ENCODE data around the gene TRNAU1AP. TPM values are rescaled to one million over a fixed set of nuclear protein-coding genes. Genes with fewer than 3 reads are reported as not detected.
"Not testable (repeated sequence)": the region's sequence is repeated elsewhere in the genome, so short reads cannot be mapped to it uniquely, and the experiment has no call there.

Gene TRNAU1AP
- total RNA-seq, 1 experiment from 2014 or later: 22.6 TPM

DNA sequence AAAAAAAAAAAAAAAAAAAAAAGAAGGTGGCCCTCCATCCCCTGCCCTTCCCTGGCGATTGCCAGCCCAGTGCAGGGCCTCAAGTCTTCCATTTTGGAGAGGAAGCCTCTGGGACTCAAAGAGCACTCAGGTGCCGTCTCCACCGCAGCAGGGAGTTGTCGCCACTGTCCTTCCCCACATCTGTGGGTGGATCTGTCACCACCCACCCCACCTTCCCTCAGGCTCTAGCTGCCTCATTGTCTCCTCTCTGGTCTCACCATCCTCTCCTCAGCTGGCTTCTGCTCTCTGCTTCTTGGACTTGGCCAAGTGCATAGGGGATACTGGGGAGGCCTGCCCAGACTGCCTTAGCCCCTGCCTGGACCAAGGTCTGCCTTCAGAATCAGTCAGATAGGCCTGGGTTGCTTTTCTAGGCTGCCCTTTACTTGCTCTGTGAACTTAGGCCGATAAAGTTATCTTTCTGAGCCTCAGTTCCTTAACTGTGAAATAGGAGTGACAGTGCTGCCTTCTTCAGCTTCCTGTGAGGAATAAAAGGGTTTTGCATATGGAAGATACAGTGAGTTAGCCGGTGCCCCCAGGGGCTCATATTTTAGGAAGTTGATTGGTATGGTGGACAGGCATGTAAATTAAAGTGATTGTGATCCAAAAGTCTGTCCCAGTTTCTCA is 31.3 kb upstream of the TRNAU1AP start:
- no peak for DNase-seq (ENCODE audit: low read depth)

GRCh38 chr1:28522537-28522936 is 30.3 kb upstream of the TRNAU1AP start:
- DNase-seq (ENCODE audit: low read depth): not testable (repeated sequence)

DNA sequence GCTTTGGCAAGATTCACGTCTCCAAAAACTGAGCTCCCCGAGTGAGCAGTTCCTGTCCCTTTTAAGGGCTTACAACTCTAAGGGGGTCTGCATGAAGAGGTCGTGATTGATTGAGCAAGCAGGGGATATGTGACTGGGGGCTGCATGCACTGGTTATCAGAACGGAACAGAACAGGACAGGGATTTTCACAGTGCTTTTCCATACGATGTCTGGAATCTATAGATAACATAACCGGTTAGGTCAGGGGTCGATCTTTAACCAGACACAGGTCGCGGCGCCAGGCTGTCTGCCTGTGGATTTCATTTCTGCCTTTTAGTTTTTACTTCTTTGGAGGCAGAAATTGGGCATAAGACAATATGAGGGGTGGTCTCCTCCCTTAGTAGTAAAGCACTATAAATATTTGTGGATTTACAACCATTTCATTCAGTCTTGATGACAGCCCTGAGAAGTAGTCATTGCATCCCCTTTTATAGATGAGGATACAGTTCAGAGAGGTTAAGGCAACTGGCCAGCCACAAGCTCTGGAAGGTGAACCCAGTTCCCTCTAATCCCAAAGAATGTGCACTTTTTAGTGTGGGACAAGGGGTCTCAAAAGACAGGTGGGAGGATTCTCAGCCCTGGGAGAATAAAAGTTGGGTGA is 27.8 kb upstream of the TRNAU1AP start:
- DNase-seq (ENCODE audit: low read depth): not testable (repeated sequence)

- DNase-seq (ENCODE audit: low read depth): no peak
These were observed 26.0 kb upstream of the TRNAU1AP start for GRCh38 chr1:28526886-28527285.

- DNase-seq (ENCODE audit: low read depth): no peak
These were observed 22.4 kb upstream of the TRNAU1AP start for GRCh38 chr1:28530456-28530855.

DNA sequence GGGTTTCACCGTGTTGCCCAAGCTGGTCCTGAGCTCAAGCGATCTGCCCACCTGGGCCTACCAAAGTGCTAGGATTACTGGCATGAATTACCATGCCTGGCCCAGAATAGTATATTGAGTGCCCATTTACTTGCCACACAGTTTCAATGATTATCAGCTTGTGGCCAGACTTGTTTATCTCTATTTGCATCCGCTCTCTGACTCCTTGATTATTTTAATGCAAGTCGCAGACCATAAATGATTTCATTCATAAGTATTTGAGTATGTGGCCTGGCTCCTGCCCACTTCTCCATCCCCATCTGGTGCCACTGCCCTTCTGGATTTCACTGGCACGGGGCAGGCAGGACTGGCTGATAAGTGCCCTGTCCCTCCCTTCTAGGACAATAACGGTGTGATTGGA is 18.2 kb upstream of the TRNAU1AP start:
- no peak for DNase-seq (ENCODE audit: low read depth)

DNA sequence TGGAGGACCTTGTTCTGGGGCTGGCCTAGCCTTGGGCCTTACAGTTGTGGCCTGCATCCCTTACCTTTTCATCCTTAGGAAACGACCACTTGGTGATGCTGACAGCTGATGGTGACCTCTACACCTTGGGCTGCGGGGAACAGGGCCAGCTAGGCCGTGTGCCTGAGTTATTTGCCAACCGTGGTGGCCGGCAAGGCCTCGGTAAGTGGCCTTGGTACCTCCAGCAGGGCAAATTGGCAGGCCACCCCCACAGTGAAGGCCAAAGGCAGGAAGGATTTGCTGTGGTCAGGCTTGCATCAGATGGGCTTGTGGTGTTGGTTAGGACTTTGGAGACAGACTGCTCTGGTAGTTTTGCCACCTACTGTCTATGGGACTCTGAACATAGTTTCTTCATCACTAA is 17.7 kb upstream of the TRNAU1AP start:
- no peak for DNase-seq (ENCODE audit: low read depth)

DNA sequence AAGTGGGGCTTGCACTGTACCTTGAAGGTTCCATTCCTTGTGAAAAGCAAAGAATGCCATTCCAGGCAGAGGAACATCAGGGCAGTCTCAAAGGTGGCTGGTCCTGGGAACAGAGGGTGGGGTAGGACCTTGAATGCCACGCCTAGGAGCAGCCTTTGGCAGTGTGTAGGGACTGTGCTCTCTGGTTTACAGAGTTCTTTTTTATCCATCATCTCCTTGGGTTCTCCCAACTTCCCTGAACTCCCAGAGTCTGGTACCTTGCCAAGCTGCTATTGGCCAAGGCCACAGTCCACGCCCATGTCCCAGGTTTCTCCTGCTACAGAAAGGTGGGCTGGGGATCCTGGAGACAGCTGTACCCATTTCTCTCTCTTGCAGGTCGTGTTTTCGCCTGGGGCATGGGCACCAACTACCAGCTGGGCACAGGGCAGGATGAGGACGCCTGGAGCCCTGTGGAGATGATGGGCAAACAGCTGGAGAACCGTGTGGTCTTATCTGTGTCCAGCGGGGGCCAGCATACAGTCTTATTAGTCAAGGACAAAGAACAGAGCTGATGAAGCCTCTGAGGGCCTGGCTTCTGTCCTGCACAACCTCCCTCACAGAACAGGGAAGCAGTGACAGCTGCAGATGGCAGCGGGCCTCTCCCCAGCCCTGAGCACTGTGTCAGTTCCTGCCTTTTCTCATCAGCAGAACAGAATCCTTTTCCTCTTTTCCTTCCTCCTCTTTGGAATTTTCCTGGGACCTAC is 15.3 kb upstream of the TRNAU1AP start:
- peak; percentile 17 for DNase-seq (ENCODE audit: low read depth)

- DNase-seq (ENCODE audit: low read depth): no peak
These were observed 14.6 kb upstream of the TRNAU1AP start for GRCh38 chr1:28538286-28538685.

DNA sequence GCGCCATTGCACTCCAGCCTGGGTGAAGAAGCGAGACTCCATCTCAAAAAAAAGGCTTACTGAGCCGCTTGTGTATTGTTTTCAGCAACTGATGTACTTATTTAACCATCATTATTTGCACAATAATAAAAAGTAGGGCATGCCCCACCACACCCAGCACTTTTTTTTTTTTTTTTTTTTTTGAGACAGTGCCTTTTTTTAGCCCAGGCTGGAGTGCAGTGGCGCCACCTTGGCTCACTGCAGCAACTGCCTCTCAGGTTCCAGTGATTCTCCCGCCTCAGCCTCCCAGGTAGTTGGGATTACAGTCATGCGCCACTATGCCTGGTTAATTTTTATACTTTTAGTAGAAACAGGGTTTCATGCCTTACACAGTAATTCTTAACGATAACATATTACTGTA is 12.2 kb upstream of the TRNAU1AP start:
- DNase-seq (ENCODE audit: low read depth): no peak

DNA sequence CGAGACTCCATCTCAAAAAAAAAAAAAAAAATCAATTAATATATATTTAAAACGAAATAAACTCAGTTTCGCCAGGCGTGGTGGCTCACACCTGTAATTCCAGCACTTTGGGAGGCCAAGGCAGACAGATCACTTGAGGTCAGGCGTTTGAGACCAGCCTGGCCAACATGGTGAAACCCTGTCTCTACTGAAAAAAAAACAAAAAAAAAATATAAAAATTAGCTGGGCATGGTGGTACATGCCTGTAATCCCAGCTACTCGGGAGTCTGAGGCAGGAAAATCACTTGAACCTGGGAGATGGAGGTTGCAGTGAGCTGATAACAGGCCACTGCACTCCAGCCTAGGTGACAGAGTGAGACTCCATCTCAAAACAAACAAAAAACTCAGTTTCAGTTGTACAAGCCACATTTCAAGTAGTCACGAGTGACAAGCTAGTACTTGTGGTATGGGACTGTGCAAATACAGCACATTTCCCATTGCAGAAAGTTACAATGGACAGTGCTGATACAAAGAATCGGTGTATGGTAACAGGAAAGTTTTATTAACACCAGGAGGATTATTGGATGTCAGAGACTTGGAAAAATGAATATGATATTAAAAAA is 11.4 kb upstream of the TRNAU1AP start:
- not testable (repeated sequence) for DNase-seq (ENCODE audit: low read depth)

GRCh38 chr1:28545246-28545628 is 7.6 kb upstream of the TRNAU1AP start:
- no peak for DNase-seq (ENCODE audit: low read depth)

GRCh38 chr1:28548318-28548717 is 4.6 kb upstream of the TRNAU1AP start:
- no peak for DNase-seq (ENCODE audit: low read depth)

DNA sequence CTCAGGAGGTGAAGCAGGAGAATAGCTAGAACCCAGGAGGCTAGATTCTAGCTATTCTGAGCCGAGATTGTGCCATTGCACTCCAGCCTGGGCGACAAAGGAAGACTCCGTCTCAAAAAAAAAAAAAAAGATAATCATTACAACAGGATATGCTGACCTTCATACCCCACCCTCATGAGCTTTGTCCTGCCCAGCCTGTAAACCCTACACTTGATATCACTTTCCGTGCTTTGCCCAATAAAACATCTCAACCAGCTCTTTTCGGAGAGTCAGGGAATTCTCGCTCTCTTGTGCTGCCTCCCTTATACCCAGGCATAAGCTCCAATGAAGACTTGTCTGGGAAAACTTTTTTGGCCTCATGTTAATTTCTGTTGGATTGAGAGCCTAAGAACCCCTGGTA is 1.5 kb upstream of the TRNAU1AP start:
- no peak for DNase-seq (ENCODE audit: low read depth)

DNA sequence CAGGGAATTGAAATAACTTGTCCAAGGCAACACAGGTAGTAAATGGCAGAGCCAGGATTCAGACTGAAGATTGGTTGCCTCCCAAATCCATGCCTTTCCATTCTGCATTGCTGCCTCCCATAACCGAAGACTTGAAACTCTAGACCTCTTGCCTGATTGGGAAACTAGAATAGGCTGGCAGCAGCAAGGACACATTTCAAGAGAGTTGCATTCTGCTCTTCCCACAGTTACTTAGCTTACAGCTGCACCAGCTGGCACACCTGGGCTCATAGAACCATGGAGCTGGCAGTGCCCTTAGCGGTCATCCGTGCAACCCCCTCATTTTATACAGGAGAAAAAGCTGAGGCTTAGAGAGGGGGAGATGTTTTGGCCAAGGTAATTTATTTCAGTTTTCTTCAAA is 8.0 kb downstream of the TRNAU1AP start:
- no peak for DNase-seq (ENCODE audit: low read depth)

GRCh38 chr1:28564310-28564709 is 11.4 kb downstream of the TRNAU1AP start:
- no peak for DNase-seq (ENCODE audit: low read depth)

DNA sequence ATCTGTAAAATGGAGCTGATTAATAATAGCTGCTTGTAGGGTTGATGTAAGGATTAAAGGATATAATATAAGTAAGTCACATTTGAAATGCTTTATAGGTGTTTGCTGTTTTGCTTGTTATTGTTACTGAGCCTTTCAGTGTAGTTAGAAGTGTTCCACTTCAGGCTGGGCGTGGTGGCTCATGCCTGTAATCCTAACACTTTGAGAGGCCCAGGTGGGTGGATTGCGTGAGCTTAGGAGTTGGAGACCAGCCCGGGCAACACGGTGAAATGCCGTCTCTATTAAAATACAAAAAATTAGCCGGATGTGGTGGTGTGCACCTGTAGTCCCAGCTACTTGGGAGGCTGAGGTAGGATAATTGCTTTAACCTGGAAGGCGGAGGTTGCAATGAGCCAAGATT is 12.2 kb downstream of the TRNAU1AP start:
- DNase-seq (ENCODE audit: low read depth): no peak

GRCh38 chr1:28565726-28566125 is 12.8 kb downstream of the TRNAU1AP start:
- no peak for DNase-seq (ENCODE audit: low read depth)

DNA sequence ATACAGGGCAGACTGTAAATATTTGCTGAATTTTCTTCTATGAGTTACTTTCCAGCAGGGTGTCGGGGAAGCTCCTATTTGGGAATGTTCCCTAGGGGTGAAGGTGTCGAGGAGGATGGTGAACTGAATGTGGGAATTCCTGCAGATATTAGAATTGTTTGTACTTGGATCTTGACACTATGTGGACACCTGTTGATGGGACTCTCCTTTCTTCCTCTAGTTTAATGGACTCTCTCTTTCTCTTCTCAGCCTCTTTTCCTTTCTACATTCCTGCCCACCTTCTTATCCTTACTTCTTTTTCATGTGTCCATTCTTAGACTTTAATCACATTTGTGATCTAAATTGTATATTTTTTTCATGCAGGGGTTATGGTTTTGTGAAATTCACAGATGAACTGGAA is 14.0 kb downstream of the TRNAU1AP start:
- no peak for DNase-seq (ENCODE audit: low read depth)

- DNase-seq (ENCODE audit: low read depth): no peak
These were observed 19.0 kb downstream of the TRNAU1AP start for GRCh38 chr1:28571911-28572310.

DNA sequence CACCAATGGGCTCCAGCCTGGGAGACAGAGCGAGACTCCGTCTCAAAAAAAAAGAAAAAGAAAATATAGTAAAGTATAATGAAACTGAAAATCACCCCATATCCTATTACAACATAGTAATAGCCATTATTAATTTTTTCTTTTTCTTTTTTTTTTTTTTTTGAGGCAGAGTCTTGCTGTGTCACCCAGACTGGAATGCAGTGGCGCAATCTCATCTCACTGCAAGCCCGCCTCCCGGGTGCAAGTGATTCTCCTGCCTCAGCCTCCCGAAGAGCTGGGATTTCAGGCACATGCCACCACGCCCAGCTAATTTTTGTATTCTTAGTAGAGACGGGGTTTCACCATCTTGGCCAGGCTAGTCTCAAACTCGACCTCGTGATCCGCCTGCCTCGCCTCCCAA is 20.0 kb downstream of the TRNAU1AP start:
- DNase-seq (ENCODE audit: low read depth): peak; percentile 50

GRCh38 chr1:28573564-28573963 is 20.7 kb downstream of the TRNAU1AP start:
- DNase-seq (ENCODE audit: low read depth): no peak
